WI38 (cell line): ENCODE measurements around the gene PPP1R2C.

ENCODE experiments used
- H3K4me3 ChIP-seq: 2 replicates; pipeline ENCODE4 v1.5.1; 2011; ENCODE audit warnings: low read depth, mild to moderate bottlenecking, control low read depth, low read length
- CTCF ChIP-seq: IDR thresholded peaks from 2 replicates; pipeline ENCODE4 v1.5.1; 2012; ENCODE audit warnings: low read depth, mild to moderate bottlenecking, control low read depth, low read length

The PPP1R2C gene

GRCh38 chrX:42735250-42735649, 42.7 kb downstream of the PPP1R2C start:
- H3K4me3 ChIP-seq = no peak overlapping the region
- no peak for TF ChIP-seq CTCF

- TF ChIP-seq CTCF = no peak
- H3K4me3 ChIP-seq = no peak overlapping the region
Measured at GRCh38 chrX:42732506-42732905, 45.5 kb downstream of the PPP1R2C start.
